HG03175 (cell line): ENCODE results near the gene ACTA2.

Experiments
- ATAC-seq: cut with Tn5 transposase; IDR thresholded peaks from one replicate; pipeline ENCODE4 v1.9.1; 2021; ENCODE audit warnings: mild to moderate bottlenecking, moderate library complexity; ENCODE audit not compliant: unreplicated experiment

The ACTA2 gene

DNA sequence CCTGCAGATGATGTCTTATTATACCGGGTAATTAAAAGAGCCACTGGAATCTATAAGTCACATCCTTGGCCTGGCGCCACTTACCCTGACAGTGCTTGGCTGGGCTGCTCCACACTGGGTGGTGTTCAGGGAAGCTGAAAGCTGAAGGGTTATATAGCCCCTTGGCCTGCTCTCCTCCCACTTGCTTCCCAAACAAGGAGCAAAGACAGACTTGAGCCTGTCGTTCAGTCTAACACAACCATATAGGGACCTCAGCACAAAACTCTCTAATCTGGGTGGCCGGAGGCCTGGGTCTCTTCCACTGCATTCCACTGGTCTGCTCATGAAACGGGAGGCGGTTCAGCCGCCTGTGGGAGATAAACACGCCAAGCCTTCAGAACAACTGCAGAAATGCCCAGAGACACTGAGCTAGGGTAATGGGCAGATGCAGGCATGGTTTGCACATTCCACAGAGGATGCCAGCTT, at the start of gene ACTA2:
TSS of gene ACTA2 (minus strand) at position 127 of the 465 bp plus-strand sequence. CDS start 3,843 bp downstream, outside the sequence.
- ATAC-seq, result no peak

DNA sequence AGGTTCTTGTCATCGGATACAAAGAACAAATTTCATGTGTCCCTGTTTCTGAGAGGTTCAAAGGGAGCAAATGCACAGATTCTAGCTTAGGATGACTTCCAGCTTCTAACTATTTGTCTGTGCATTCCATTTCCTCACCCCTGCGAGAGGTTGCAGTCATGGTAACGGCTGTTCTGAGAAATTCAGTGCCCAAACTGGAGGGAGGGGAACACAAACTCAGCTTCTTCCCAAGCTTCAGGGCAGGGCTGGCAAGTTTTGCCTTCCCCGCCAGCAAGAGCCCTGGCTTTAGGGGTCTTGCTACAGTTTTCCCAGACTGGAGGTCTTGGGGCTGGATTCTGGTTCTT, 49.1 kb upstream of the ACTA2 start:
- ATAC-seq, result no peak

DNA sequence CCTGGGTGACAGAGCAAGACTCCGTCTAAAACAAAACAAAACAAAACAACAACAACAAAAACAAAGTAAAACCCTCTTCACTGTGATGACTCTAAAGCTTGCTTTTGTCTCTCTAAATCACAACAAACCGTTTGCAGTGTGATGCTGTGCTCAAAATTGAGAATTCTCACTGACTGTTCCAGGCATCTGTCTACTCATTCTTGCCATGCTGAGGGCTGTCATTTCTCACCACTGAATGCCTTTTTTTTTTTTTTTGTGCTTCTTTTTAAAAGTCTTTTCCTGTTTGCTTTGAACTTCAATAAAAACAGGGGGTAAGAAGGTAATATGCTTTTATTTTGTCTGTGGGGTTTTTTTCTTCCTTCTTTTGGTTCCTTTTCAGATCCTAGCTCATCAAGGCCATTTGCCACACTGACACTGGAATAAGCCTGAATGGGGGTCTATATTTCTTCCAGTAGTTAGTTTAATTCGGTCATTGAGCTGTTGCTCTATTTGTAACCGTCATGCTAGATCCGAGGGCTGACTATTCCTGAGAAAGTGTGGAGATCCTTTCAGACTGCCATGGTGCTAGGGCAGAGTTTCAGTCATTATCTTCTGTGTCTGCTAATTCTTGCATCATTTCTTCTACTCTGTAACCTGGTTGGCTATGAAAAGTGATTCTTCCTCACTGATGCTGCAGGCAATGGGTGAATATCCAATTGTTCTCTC, 48.6 kb upstream of the ACTA2 start:
- peak; percentile 41 for ATAC-seq

DNA sequence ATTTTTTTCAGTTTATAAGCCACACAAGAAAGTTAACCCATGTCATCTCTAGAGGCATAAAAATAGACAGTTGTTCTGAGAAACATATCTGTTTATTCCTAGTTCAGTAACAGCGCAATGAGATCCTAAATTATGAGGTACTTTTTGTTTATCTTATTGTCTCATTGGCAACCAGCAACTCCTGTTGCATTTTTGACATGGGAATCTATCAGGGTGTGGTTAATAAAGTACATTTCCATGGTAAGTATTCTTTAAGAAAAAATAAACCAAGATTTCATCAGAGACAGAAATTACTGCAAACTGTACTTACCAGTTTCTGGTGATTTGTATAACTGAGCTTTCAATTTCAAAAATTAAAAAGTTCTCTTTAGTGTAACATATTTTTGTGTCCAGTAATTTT, 47.1 kb upstream of the ACTA2 start:
- no peak for ATAC-seq

DNA sequence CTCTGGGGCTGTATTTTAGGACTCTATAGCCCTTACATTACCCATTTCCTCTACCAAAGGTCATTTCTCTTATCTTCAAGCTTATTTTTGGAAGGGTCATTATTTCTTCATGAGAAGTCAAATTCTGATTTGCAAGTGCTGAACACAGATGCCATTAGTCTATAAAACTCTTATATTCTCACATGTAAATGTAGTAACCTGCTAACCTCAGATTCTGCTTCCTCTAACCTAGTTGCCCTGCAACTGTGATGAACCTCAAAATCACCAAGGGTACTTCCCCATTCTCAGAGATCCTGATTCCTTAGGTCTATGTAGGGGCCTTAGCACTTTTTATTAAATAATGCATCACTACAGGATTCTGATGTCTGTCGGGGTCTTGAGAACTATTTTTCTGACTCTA, 44.4 kb upstream of the ACTA2 start:
- peak; percentile 53 for ATAC-seq

DNA sequence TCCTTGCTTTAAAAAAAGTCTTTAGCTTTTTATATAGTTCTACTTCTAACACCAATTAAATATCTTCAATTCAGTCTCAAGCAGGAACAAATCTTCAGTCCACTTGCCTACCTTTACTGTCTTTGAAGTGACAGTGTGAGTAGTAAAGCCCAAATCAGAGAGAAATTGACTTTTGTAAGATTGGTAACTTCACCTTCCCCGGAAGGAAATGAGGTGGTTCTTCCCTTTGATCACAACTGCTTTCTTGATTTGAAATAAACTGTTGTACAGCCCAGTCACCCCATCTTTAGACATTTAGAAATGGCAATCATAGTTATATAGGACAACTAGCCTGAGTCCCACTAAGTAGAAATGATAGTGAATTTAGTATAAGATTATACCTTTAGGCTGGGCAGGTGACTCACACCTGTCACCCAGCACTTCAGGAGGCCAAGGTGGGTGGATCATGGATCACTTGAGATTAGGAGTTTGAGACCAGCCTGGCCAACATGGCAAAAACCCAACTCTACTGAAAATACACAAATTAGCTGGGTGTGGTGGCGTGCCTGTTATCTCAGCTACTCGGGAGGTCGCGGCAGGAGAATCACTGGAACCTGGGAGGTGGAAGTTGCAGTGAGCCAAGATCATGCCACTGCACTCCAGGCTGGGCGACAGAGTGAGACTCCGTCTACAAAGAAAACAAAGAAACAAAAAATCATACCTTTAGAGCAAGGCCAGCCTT, 42.7 kb upstream of the ACTA2 start:
- no peak for ATAC-seq

DNA sequence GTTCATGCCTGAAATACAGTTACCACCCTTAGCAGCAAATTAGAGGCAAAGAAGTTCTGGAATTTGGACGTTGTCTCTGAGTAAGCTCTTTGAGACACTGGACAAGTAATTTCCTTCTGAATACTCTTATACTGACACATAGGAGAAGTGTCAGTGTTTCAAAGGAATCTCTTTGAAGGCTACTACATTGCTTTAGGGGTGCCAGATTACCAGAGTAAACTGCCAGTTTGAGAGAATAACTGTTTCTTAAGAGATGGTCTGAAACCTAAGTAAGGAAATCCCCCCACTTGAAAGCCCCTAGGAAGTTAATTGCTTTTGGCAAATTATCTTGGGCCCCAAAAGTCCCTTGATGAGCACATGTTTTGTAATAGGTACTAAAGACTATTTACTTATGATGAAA, 41.4 kb upstream of the ACTA2 start:
- ATAC-seq, result no peak

DNA sequence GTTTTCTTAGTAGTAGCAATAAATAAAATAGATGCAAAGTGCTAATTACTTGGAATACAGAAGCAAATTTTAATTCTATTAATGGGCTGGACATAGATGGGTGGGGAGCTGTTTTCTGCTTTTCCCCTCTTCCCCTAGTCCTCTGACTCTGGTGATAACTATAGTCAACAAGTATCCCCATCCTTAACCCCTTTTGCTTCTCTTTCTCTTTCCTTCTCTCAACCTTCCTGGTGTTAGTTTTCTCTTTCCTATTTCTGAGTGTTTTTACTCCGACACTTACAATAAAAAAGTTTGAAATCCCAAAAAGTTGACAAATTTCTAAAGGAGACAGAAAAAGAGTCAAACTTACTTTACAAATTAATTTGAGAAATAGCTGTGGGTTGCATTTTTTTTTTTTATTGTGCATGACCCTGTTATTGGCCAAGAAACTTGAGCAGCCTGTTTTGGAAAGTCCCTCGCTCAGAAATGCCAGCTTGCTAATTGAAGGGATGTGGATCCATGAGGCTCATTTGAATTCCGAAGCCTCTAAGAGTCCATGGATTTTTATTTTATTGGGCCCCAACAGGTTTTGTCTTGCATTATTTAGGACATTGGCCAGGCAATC, 40.5 kb upstream of the ACTA2 start:
- ATAC-seq, result no peak

DNA sequence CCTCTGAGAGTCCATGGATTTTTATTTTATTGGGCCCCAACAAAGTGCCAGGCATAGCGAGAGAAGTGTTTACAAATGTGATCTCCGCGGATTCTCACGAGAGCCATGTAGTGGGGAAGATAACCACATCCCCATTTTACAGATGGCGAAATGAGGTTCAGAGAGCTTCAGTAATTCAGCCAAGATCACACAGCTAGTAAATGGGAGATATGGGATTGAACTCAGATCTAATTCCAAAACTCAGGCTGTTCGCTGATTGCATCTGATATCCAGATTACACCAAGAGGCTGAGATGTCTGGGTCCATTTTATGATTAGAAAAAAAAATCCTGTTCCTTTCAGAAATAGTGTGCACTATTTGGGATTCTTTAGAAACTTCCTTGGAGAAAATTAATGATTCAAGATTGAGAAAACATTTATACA, 39.3 kb upstream of the ACTA2 start:
- no peak for ATAC-seq

DNA sequence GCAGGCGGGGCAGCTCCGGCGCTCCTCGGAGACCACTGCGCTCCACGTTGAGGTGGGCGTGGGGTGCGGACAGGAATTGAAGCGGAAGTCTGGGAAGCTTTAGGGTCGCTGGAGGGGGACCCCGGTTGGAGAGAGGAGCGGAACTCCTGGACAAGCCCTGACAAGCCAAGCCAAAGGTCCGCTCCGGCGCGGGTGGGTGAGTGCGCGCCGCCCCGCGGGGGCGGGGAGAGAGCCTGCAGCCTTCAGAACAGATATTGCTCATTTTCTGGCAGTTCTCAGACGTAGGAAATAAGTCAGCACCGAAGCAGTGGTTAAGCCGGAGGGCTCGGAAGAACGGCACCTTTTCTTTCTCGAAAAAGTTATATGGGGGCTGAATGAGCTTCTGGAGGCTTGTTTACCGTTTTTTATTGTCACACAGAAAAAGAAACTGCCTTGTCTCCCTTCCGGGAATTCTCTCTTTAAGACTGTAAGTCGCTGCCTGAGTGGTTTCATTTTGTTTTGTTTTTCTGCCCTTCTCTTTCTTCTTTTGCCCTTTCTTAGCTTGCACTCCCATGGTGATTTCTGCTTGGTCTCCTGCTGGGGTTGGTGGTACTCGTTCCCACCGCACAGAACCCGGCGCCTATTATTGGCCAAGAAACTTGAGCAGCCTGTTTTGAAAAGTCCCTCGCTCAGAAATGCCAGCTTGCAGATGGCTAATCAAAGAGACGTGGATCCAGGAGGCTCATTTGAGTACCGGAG, 38.8 kb upstream of the ACTA2 start:
- peak; percentile 33 for ATAC-seq

DNA sequence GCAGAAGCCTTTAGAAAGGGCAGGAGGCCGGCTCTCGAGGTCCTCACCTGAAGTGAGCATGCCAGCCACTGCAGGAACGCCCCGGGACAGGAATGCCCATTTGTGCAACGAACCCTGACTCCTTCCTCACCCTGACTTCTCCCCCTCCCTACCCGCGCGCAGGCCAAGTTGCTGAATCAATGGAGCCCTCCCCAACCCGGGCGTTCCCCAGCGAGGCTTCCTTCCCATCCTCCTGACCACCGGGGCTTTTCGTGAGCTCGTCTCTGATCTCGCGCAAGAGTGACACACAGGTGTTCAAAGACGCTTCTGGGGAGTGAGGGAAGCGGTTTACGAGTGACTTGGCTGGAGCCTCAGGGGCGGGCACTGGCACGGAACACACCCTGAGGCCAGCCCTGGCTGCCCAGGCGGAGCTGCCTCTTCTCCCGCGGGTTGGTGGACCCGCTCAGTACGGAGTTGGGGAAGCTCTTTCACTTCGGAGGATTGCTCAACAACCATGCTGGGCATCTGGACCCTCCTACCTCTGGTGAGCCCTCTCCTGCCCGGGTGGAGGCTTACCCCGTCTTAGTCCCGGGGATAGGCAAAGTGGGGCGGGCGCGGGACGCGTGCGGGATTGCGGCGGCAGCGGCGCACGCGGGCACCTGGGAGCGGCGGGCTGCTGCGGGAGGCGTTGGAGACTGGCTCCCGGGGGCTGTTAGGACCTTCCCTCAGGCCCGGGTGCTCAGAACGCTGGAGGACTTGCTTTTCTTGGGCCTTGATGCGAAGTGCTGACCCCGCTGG, 38.0 kb upstream of the ACTA2 start, which contains the start of gene FAS:
TSS of gene FAS (plus strand) at position 415 of the 777 bp plus-strand sequence. CDS start at position 494, 79 bp downstream.
- ATAC-seq, result peak; percentile 63

DNA sequence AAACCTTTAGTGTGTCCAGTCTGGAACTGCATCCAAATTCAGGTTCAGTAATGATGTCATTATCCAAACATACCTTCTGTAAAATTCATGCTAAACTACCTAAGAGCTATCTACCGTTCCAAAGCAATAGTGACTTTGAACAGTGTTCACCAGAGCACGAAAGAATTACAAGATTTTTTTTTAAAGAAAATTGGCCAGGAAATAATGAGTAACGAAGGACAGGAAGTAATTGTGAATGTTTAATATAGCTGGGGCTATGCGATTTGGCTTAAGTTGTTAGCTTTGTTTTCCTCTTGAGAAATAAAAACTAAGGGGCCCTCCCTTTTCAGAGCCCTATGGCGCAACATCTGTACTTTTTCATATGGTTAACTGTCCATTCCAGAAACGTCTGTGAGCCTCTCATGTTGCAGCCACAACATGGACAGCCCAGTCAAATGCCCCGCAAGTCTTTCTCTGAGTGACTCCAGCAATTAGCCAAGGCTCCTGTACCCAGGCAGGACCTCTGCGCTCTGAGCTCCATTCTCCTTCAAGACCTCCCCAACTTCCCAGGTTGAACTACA, 37.3 kb upstream of the ACTA2 start:
- peak; percentile 13 for ATAC-seq

DNA sequence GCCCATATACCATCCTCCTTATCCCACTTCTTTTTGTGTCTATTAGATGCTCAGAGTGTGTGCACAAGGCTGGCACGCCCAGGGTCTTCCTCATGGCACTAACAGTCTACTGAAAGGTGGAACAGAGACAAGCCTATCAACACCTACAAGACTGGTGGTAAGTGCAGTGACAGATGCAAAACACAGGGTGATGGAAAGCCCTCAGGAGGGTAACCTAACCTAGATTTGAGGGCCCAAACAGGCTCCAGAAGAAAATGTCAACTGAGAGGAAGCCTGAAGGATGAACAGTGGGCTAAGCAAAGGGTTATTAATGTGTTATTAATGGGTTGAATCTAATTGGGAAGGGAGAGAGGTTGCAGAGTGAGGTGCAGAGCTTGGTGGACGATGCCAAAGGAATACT, 36.9 kb upstream of the ACTA2 start:
- ATAC-seq, result no peak

DNA sequence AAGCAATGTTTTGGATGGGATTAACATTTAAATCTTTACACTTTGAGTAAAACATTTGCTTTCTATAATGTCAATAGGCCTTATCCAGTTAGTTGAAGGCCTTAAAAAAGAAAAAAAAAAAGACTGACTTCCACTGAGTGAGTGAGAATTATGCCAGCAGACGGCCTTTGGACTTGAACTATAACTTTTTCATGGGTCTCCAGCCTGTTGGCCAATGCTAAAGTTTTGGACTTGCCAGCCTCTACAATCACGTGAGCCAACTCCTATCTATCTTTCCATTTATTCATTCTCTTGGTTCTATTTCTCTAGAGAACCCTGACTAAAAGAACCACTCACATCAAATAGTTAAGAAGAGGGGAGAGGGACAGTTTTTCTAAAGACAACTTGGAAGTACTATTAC, 35.3 kb upstream of the ACTA2 start:
- no peak for ATAC-seq

DNA sequence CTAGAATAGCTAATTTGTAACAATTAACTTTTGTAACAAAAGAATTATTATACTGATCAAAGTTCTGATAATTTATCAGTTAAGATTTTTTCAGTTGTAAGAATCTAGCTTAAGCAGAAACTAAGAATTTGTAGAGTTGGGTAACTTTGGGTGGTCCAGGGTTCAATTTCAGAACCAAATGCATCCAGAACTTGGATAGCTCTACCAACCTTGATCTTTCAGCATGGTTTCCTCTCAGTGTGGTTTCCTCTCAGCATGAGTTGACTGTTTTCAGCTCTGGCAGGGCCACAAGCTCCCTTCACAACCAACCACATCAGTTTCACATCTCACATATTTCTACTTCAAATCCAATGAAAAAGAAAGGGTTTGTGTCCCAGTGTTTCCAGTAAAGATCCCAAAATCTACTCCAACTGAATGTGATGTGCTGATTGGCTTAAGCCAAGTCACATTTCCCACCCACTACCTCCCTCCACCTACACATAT, 34.7 kb upstream of the ACTA2 start:
- ATAC-seq, result no peak

DNA sequence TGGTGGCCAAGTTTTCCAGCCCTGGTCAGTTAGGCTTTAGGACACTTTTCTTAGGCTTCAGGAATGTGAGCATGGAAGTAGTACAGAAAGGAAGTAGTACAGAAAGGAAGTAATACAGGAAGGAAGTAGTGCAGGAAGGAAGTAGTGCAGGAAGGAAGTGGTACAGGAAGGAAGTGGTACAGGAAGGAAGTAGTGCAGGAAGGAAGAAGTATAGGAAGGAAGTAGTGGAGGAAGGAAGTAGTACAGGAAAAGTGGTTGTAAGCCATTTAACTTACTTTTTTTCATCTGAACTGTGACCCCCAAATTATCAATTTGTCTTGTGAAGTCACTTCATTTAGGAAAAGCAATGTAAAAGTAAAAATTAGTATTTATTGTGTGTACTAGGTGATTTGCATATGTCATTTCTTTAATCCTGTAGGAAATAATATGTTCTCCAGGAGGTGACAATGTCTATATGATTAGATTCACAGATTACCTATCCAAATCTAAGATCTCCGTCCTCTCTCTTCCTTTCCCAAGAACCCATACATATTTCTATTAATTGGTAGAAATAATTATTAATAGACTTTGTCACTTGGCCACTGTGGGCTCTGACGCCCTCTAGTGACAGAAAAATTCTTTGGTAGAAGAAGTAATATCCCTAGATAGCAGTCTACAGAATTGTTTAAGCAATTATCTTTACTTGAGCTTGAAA, 34.1 kb upstream of the ACTA2 start:
- no peak for ATAC-seq

DNA sequence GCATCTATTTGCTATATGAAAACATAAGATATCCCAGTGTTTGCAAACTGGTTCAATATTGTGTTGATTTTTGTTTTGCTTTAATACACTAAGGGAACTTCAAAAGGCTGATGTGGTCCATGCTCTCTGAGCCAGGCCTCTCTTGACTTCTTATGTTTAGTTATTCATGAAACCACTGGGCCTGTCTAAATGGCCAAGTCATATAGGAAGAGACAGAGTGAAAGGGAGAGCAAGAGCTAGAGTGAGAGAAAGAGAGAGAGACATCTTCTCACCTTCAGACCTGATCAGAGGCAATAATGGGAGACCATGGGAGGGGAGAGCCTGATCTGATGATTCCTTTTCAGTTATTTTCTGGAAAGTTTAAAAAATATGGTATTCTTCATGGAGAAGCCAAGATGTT, 32.0 kb upstream of the ACTA2 start:
- no peak for ATAC-seq

DNA sequence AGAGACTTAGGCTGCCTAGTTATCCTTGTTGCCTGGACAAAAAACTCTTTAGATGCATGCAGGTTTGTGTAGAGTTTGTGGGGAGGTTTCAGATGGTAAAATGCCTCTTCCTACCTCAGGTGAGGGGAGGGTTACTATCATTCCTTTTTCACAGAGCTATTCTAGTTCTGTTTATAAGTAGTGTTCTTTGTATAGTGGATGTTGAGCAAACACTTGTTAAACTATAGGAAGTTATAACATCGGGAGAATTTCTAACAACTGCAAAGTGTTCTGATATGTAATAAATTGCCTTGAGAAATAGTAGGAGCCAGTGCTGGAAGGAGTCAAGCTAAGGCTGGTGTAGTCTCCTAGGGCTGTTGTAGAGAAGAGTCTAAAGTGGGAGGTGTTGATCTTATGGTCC, 31.4 kb upstream of the ACTA2 start:
- no peak for ATAC-seq

DNA sequence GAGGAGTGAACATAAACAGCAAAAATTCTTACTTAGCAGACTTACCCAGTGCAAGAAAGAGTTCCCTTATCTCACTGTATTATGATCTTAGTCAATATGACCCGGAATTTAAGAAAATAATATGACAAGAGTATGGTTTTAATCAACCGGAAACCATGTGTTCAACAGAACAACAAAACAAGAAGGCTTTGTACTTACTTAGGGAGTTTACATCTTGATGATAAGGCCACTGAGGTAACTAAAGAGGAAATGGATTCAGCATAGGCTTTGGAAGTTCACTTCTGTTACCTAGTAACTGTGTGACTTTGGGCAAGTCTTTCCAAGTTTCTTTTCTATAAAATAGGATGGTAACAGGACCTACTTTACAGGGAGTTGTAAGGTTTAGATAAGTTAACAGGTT, 30.6 kb upstream of the ACTA2 start:
- no peak for ATAC-seq
